Measurements from ENCODE around the gene NHEJ1.

Gene NHEJ1

DNA sequence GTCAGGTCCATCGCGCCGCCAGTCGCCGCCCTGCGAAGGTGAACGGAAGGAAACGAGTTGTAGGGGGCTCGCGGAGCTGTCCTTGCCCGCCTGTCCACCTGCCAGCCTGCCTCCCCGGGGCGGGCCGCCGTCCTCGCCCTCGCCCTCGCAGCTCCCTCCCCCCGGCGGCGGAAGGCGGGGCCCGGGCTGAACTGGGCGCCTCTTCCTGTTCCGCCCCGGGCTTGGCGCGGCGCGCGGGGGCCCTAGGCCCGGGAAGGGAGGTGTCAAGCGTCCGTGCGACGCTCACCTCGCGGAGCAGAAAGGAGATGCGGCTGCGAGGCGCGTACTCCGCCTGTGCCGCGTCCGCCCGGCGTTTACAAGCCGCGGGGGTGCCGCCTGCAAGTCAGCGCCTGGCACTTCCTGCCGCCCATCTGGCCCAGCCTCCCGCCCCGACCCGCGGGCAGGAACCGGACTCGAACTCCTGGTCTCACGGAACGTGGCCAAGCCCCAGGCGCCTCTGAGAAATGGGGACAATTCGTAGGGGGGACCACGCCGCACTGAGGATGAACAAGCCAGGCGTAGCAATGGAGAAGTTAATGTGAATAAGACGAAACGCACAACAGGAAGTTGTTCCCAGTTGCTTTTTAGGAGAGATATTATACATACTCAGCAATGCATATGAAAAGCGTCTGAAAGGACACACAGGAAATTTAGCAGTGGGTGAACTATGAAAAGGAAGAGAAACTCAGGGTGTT lies 16.4 kb upstream of the NHEJ1 start, which contains the start of gene CNPPD1:
CNPPD1 (minus strand) TSS at position 108 of the 734 bp plus-strand sequence; CDS start at position 11, 97 bp downstream.
- Histone ChIP-seq H3K27ac (ENCODE audit: insufficient read depth in 1 of 2, low read depth in 1 of 2, low read length in 2 of 2, poor library complexity in 1 of 2, severe bottlenecking in 2 of 2) (peak within 1 kb of the TSS; percentile 62 to 94), H3K4me1 (ENCODE audit: control extremely low read depth in 1 of 4, control insufficient read depth in 4 of 4, insufficient read depth in 4 of 4, low read length in 3 of 4) (peaks cover 12 to 57% (median 46%) of the 10 kb centered on the region in 4 experiments), H3K36me3 (ENCODE audit: control insufficient read depth in 4 of 4, insufficient read depth in 4 of 4, low read length in 3 of 4) (peaks cover 12 to 55% (median 40%) of the 10 kb centered on the region in 4 experiments), H3K4me3 (ENCODE audit: control insufficient read depth in 1 of 7, extremely low read depth in 1 of 7, insufficient read depth in 4 of 7, low read depth in 2 of 7, low read length in 6 of 7) (peak within 1 kb of the TSS; percentile 74 to 95 (median 75)), H3K9me3 (ENCODE audit: control extremely low read depth in 1 of 5, control insufficient read depth in 4 of 5, insufficient read depth in 2 of 5, low read depth in 1 of 5, low read length in 4 of 5) (no peaks in the 10 kb centered on the region), H3K27me3 (replicated peaks in 2 of 5; ENCODE audit: control insufficient read depth in 4 of 5, insufficient read depth in 5 of 5, low read length in 4 of 5) (no peaks in the 10 kb centered on the region)
- DNase-seq, result peak; percentile 81 to 89 (median 86)
- POLR2A ChIA-PET, result interaction anchor here (0.8 to 1.4 kb wide), 2 partner anchors 27 to 69 kb away, joined by 3 to 4 read pairs; partner anchors contain the start of genes GLB1L and STK16
- CTCF ChIA-PET, result interaction anchor here (1.0 to 9.4 kb wide), 10 partner anchors 11 to 118 kb away, joined by 3 to 238 read pairs (median 6); partner anchors contain the start of genes ABCB6, NHEJ1 and ZFAND2B
- 0% methylated on average over 60 of the region's 69 CpGs for WGBS (ENCODE audit: insufficient coverage)

DNA sequence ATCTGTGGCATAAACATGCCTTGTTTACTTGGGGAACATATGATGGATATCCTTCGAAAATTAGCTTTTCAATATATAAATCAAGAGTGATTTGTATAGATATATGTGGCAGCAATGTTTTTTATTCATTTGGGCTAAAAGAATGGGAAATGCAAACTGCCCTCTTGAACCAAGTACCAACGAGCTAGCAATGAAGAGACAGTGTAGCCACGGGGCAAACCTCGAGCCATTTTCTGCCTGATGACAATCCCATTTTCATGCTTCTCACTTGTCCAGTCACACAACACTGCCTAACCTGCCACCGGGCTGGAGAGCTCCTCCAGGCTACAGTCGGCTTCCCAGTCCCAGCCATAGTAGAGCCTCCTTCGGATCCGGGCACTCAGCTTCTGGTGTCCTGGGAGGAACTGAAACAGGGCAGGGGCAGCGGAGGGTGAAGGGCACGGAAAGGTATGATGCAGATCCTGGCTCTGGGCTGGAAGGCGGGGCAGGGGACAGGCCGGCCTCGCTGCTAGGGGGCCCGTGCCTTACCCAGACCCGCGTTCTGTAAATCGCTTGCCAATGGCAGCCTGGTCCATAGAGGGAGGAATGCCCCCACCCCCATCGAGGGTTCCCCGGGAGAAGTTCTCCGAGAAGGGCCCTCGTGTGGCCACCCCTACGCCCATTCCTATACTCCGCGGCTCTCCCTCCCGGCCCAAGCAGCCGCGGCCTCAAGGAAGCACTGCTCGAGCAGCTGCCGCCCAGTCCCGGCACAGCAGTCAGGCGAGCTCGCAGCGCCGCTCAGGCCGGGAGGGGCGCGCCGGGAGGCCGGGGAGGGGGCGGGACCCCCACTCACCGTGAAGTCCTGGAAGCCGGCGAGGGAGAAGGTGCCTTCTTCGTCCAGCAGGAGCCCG lies 15.6 kb upstream of the NHEJ1 start:
- peak in 1 of 3 donors; percentile 39 for DNase-seq
- peak overlapping the region; percentile 62 to 94 for H3K27ac ChIP-seq (ENCODE audit: insufficient read depth in 1 of 2, low read depth in 1 of 2, low read length in 2 of 2, poor library complexity in 1 of 2, severe bottlenecking in 2 of 2)
- ChIA-PET POLR2A (interaction anchor here (0.8 to 1.4 kb wide), 2 partner anchors 28 to 69 kb away, joined by 3 to 4 read pairs; partner anchors contain the start of genes GLB1L and STK16), CTCF (interaction anchor here (0.9 to 9.4 kb wide), 13 partner anchors 10 to 119 kb away, joined by 3 to 238 read pairs (median 6); partner anchors contain the start of genes ABCB6, NHEJ1 and ZFAND2B)
- H3K4me1 ChIP-seq (ENCODE audit: control extremely low read depth in 1 of 4, control insufficient read depth in 4 of 4, insufficient read depth in 4 of 4, low read length in 3 of 4), result peaks cover 12 to 49% (median 39%) of the 10 kb centered on the region in 4 experiments
- no peaks in the 10 kb centered on the region for H3K27me3 ChIP-seq (replicated peaks in 2 of 5; ENCODE audit: control insufficient read depth in 4 of 5, insufficient read depth in 5 of 5, low read length in 4 of 5)
- H3K4me3 ChIP-seq (ENCODE audit: control insufficient read depth in 1 of 7, extremely low read depth in 1 of 7, insufficient read depth in 4 of 7, low read depth in 2 of 7, low read length in 6 of 7), result peak overlapping the region; percentile 74 to 95 (median 75)
- H3K9me3 ChIP-seq (ENCODE audit: control extremely low read depth in 1 of 5, control insufficient read depth in 4 of 5, insufficient read depth in 2 of 5, low read depth in 1 of 5, low read length in 4 of 5), result no peaks in the 10 kb centered on the region
- 0% methylated on average over 42 of the region's 45 CpGs for WGBS (ENCODE audit: insufficient coverage)
- H3K36me3 ChIP-seq (ENCODE audit: control insufficient read depth in 4 of 4, insufficient read depth in 4 of 4, low read length in 3 of 4), result peaks cover 12 to 54% (median 37%) of the 10 kb centered on the region in 4 experiments

DNA sequence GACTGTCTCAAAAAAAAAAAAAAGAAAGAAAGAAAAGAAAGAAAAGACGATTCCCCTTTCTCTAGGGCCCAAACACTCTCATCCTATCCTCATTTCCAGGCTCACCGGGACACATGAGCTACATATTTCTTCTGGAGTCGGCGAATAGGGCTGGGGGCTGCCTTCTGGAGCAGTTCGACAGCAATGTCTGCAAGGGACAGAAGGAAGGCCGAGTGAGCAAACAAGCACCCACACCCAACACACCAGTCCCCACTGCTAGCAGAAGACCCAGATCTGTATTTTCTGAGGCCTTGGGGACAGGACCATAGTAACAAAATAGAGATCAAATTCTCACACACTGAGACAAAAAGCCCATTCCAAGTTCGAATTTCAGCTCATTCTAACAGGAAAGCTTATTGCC lies 14.9 kb upstream of the NHEJ1 start:
- Histone ChIP-seq H3K4me3 (ENCODE audit: control insufficient read depth in 1 of 7, extremely low read depth in 1 of 7, insufficient read depth in 4 of 7, low read depth in 2 of 7, low read length in 6 of 7) (peak overlapping the region in 4 of 7 experiments; percentile 74 to 95 (median 84)), H3K36me3 (ENCODE audit: control insufficient read depth in 4 of 4, insufficient read depth in 4 of 4, low read length in 3 of 4) (peaks cover 12 to 47% (median 31%) of the 10 kb centered on the region in 4 experiments), H3K9me3 (ENCODE audit: control extremely low read depth in 1 of 5, control insufficient read depth in 4 of 5, insufficient read depth in 2 of 5, low read depth in 1 of 5, low read length in 4 of 5) (no peaks in the 10 kb centered on the region), H3K4me1 (ENCODE audit: control extremely low read depth in 1 of 4, control insufficient read depth in 4 of 4, insufficient read depth in 4 of 4, low read length in 3 of 4) (peaks cover 12 to 42% (median 37%) of the 10 kb centered on the region in 4 experiments), H3K27me3 (replicated peaks in 2 of 5; ENCODE audit: control insufficient read depth in 4 of 5, insufficient read depth in 5 of 5, low read length in 4 of 5) (no peaks in the 10 kb centered on the region), H3K27ac (ENCODE audit: insufficient read depth in 1 of 2, low read depth in 1 of 2, low read length in 2 of 2, poor library complexity in 1 of 2, severe bottlenecking in 2 of 2) (no peak overlapping the region)
- POLR2A ChIA-PET, result interaction anchor here (1.4 kb wide), 1 partner anchor 70 kb away, joined by 4 read pairs; the partner anchor contains the start of genes GLB1L and STK16
- WGBS (ENCODE audit: insufficient coverage), result 100% methylated on average over 4 of the region's 7 CpGs
- CTCF ChIA-PET, result interaction anchor here (0.9 to 9.4 kb wide), 10 partner anchors 7 to 102 kb away, joined by 3 to 238 read pairs (median 8); partner anchors contain the start of genes ABCB6, NHEJ1 and ZFAND2B
- DNase-seq, result no peak

DNA sequence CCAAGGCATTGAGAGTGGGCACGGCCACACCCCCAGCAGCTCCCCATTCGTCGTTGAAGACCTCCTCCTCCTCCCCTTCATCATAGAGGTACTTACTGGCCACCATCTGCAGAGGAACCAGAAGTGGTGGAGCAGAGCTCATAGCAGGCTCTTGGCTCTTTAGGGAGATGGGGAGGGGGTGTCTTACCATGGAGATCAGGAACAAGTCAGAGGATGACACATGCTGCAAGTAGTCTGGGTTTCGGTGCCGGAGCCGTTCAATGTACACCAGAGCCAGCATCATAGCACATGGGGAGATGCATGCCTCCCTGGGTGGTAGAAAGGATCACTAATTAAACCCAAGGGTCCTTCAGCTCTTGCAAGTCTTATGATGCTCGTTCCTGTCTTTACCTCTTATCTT lies 14.2 kb upstream of the NHEJ1 start:
- no peak overlapping the region for H3K4me3 ChIP-seq (ENCODE audit: control insufficient read depth in 1 of 7, extremely low read depth in 1 of 7, insufficient read depth in 4 of 7, low read depth in 2 of 7, low read length in 6 of 7)
- 100% methylated on average over 4 of the region's 7 CpGs for WGBS (ENCODE audit: insufficient coverage)
- no peaks in the 10 kb centered on the region for H3K27me3 ChIP-seq (replicated peaks in 2 of 5; ENCODE audit: control insufficient read depth in 4 of 5, insufficient read depth in 5 of 5, low read length in 4 of 5)
- peaks cover 12 to 40% (median 24%) of the 10 kb centered on the region in 4 experiments for H3K36me3 ChIP-seq (ENCODE audit: control insufficient read depth in 4 of 4, insufficient read depth in 4 of 4, low read length in 3 of 4)
- DNase-seq, result no peak
- no peaks in the 10 kb centered on the region for H3K9me3 ChIP-seq (ENCODE audit: control extremely low read depth in 1 of 5, control insufficient read depth in 4 of 5, insufficient read depth in 2 of 5, low read depth in 1 of 5, low read length in 4 of 5)
- H3K4me1 ChIP-seq (ENCODE audit: control extremely low read depth in 1 of 4, control insufficient read depth in 4 of 4, insufficient read depth in 4 of 4, low read length in 3 of 4), result peaks cover 12 to 37% (median 34%) of the 10 kb centered on the region in 4 experiments
- no peak overlapping the region for H3K27ac ChIP-seq (ENCODE audit: insufficient read depth in 1 of 2, low read depth in 1 of 2, low read length in 2 of 2, poor library complexity in 1 of 2, severe bottlenecking in 2 of 2)
- ChIA-PET POLR2A (no interaction called here), CTCF (interaction anchor here (0.9 to 9.4 kb wide), 7 partner anchors 8 to 64 kb away, joined by 3 to 238 read pairs (median 10); partner anchors contain the start of genes ABCB6, NHEJ1 and ZFAND2B)

DNA sequence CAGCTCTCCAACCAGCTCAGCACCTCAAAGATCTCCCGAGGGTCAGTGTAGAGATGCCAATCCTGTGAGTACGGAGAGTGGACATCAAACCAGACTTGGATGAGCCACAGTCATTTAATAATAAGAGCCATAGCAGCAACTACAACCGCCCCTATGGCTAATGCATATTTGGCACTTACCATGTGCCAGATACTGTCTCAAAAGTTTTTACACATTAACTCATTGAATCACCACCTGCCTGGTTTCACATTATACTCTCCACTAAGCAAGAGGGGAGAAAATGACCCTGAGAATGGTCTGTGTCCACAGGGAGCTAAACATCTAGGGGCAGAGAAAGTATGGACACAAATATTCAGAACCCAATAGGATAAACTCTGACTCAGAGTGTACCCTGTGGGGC lies 13.5 kb upstream of the NHEJ1 start:
- DNase-seq, result no peak
- H3K27ac ChIP-seq (ENCODE audit: insufficient read depth in 1 of 2, low read depth in 1 of 2, low read length in 2 of 2, poor library complexity in 1 of 2, severe bottlenecking in 2 of 2), result no peak overlapping the region
- H3K4me3 ChIP-seq (ENCODE audit: control insufficient read depth in 1 of 7, extremely low read depth in 1 of 7, insufficient read depth in 4 of 7, low read depth in 2 of 7, low read length in 6 of 7), result no peak overlapping the region
- no peaks in the 10 kb centered on the region for H3K27me3 ChIP-seq (replicated peaks in 2 of 5; ENCODE audit: control insufficient read depth in 4 of 5, insufficient read depth in 5 of 5, low read length in 4 of 5)
- CTCF ChIA-PET, result interaction anchor here (0.5 to 9.4 kb wide), 9 partner anchors 9 to 987 kb away, joined by 3 to 238 read pairs (median 3); partner anchors contain the start of genes ABCB6, ANKZF1, ATG9A and NHEJ1
- no peaks in the 10 kb centered on the region for H3K9me3 ChIP-seq (ENCODE audit: control extremely low read depth in 1 of 5, control insufficient read depth in 4 of 5, insufficient read depth in 2 of 5, low read depth in 1 of 5, low read length in 4 of 5)
- POLR2A ChIA-PET, result no interaction called here
- peaks cover 10 to 30% (median 28%) of the 10 kb centered on the region in 4 experiments for H3K4me1 ChIP-seq (ENCODE audit: control extremely low read depth in 1 of 4, control insufficient read depth in 4 of 4, insufficient read depth in 4 of 4, low read length in 3 of 4)
- H3K36me3 ChIP-seq (ENCODE audit: control insufficient read depth in 4 of 4, insufficient read depth in 4 of 4, low read length in 3 of 4), result peaks cover 9 to 37% (median 23%) of the 10 kb centered on the region in 4 experiments
- WGBS (ENCODE audit: insufficient coverage), result 100% methylated on average over 3 of the region's 3 CpGs

DNA sequence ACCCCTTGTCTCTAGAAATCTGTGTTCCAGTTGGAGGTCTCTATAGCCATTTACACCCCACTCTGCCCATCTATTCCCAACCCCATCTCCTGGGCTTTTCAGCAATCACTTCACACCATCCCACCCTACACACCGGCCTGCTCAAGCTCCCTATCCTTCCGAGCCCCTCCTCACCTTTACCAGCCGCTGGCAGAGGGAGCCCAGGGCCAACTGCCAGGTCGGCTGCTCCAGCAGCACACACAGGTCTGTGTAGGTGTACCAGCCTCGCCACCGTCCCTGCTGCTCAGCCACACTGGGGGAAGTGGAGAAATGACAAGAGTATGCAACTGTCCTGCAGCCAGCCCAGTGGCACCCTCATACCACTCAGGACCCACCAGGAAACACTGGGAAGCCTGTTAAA lies 12.6 kb upstream of the NHEJ1 start:
- no peak overlapping the region for H3K4me3 ChIP-seq (ENCODE audit: control insufficient read depth in 1 of 7, extremely low read depth in 1 of 7, insufficient read depth in 4 of 7, low read depth in 2 of 7, low read length in 6 of 7)
- H3K9me3 ChIP-seq (ENCODE audit: control extremely low read depth in 1 of 5, control insufficient read depth in 4 of 5, insufficient read depth in 2 of 5, low read depth in 1 of 5, low read length in 4 of 5), result no peaks in the 10 kb centered on the region
- no peak overlapping the region for H3K27ac ChIP-seq (ENCODE audit: insufficient read depth in 1 of 2, low read depth in 1 of 2, low read length in 2 of 2, poor library complexity in 1 of 2, severe bottlenecking in 2 of 2)
- peaks cover 9 to 37% (median 23%) of the 10 kb centered on the region in 4 experiments for H3K36me3 ChIP-seq (ENCODE audit: control insufficient read depth in 4 of 4, insufficient read depth in 4 of 4, low read length in 3 of 4)
- no peak for DNase-seq
- 100% methylated on average over 3 of the region's 6 CpGs for WGBS (ENCODE audit: insufficient coverage)
- CTCF ChIA-PET, result interaction anchor here (1.0 to 9.4 kb wide), 7 partner anchors 8 to 79 kb away, joined by 3 to 238 read pairs (median 4); partner anchors contain the start of genes ABCB6, ANKZF1, ATG9A and NHEJ1
- POLR2A ChIA-PET, result no interaction called here
- no peaks in the 10 kb centered on the region for H3K27me3 ChIP-seq (replicated peaks in 2 of 5; ENCODE audit: control insufficient read depth in 4 of 5, insufficient read depth in 5 of 5, low read length in 4 of 5)
- H3K4me1 ChIP-seq (ENCODE audit: control extremely low read depth in 1 of 4, control insufficient read depth in 4 of 4, insufficient read depth in 4 of 4, low read length in 3 of 4), result peaks cover 7 to 29% (median 26%) of the 10 kb centered on the region in 4 experiments

All from common myeloid progenitor, CD34-positive (primary cell).